ENCODE results near the gene WDFY2.

- TF ChIP-seq, protein P1, sequence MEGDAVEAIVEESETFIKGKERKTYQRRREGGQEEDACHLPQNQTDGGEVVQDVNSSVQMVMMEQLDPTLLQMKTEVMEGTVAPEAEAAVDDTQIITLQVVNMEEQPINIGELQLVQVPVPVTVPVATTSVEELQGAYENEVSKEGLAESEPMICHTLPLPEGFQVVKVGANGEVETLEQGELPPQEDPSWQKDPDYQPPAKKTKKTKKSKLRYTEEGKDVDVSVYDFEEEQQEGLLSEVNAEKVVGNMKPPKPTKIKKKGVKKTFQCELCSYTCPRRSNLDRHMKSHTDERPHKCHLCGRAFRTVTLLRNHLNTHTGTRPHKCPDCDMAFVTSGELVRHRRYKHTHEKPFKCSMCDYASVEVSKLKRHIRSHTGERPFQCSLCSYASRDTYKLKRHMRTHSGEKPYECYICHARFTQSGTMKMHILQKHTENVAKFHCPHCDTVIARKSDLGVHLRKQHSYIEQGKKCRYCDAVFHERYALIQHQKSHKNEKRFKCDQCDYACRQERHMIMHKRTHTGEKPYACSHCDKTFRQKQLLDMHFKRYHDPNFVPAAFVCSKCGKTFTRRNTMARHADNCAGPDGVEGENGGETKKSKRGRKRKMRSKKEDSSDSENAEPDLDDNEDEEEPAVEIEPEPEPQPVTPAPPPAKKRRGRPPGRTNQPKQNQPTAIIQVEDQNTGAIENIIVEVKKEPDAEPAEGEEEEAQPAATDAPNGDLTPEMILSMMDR (IDR thresholded peaks at IDR 0.05) = no peak
- TF ChIP-seq EP300 (IDR thresholded peaks at IDR 0.05) = no peak
Measured at GRCh38 chr13:51559946-51560735, 24.1 kb upstream of the WDFY2 start.

Measured in tibial nerve (tissue), 4 donors.